Stimulated activated memory B cell treated with anti-CD40 and anti-IgM and Interleukin-4, amounts not matched to agents 10 μg/mL and 1 μg/mL and 100 μg/mL, for 72 hours (primary cell): ENCODE data around the gene ATL2.

Source experiments
- ATAC-seq: fragments of 150-1000 bp; cut with Tn5 transposase; 2 replicates; pipeline ENCODE4 v1.10.0; 2021
- H3K27ac Mint-ChIP-seq: one replicate; pipeline ENCODE4 v1.8.0; 2022; ENCODE audit warnings: mild to moderate bottlenecking, mixed read lengths
- H3K27me3 Mint-ChIP-seq: one replicate; pipeline ENCODE4 v1.8.0; 2022; ENCODE audit warnings: mixed read lengths
- H3K36me3 Mint-ChIP-seq: one replicate; pipeline ENCODE4 v1.8.0; 2022; ENCODE audit warnings: mixed read lengths
- H3K4me1 Mint-ChIP-seq: one replicate; pipeline ENCODE4 v1.8.0; 2022; ENCODE audit warnings: mixed read lengths
- H3K4me3 Mint-ChIP-seq: one replicate; pipeline ENCODE4 v1.8.0; 2022; ENCODE audit warnings: mild to moderate bottlenecking, moderate library complexity, mixed read lengths
- H3K9me3 Mint-ChIP-seq: one replicate; pipeline ENCODE4 v1.8.0; 2022; ENCODE audit warnings: mixed read lengths

Gene ATL2

GRCh38 chr2:38277245-38278116, 99.6 kb downstream of the ATL2 start:
- Mint-ChIP-seq H3K4me3 (no peak overlapping the region), H3K36me3 (no peaks in the 10 kb centered on the region), H3K4me1 (no peaks in the 10 kb centered on the region), H3K9me3 (no peaks in the 10 kb centered on the region), H3K27me3 (no peaks in the 10 kb centered on the region), H3K27ac (no peak overlapping the region)
- ATAC-seq = no peak

DNA sequence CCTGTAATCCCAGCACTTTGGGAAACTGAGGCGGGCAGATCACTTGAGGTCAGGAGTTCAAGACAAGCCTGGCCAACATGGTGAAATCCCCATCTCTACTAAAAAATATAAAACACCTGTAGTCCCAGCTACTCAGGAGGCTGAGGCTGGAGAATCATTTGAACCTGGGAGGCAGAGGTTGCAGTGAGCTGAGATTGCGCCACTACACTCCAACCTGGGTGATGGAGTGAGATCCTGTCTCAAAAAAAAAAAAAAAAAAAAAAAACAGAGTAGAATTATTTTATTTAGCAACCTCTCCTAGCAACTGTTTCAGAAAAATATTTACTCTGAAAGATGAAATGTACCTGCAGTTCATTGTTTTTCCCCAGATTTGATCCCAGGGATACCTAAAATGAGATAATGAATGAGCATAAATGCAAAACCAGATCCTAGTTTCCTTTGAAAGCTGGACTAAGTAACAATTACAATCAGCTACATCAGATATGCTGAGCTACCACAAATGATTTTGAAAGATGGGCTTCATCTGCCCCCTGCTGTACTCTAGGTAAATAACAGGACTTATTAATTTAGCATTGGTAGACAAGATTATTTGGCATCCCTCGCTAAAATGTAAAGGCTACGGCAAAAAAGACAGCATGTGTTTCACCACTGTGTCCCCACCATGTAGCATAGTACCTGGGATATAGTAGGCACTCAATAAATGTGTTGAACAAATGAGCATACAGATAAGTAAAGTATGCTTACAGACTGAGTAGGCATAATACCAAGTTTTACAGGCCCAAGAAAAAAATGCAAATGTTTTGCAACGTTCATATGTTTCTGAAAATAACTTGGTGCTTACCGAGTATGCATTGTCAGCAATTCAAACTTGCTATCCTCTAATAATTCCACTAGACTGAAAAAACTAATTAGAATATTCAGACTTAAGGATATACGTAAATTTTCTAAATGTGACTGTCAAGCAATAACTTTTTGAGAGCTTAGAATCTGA, 102.5 kb downstream of the ATL2 start:
- Mint-ChIP-seq H3K36me3 (no peaks in the 10 kb centered on the region), H3K27ac (no peak overlapping the region), H3K4me3 (no peak overlapping the region), H3K9me3 (no peaks in the 10 kb centered on the region), H3K4me1 (no peaks in the 10 kb centered on the region), H3K27me3 (no peaks in the 10 kb centered on the region)
- no peak for ATAC-seq

- ATAC-seq = no peak
- peaks cover 6% of the 10 kb centered on the region for H3K36me3 Mint-ChIP-seq
- H3K4me3 Mint-ChIP-seq = no peak overlapping the region
- H3K27me3 Mint-ChIP-seq = no peaks in the 10 kb centered on the region
- H3K27ac Mint-ChIP-seq = no peak overlapping the region
- H3K4me1 Mint-ChIP-seq = no peaks in the 10 kb centered on the region
- peaks cover 6% of the 10 kb centered on the region for H3K9me3 Mint-ChIP-seq
Measured at GRCh38 chr2:38271697-38272096, 105.4 kb downstream of the ATL2 start.

DNA sequence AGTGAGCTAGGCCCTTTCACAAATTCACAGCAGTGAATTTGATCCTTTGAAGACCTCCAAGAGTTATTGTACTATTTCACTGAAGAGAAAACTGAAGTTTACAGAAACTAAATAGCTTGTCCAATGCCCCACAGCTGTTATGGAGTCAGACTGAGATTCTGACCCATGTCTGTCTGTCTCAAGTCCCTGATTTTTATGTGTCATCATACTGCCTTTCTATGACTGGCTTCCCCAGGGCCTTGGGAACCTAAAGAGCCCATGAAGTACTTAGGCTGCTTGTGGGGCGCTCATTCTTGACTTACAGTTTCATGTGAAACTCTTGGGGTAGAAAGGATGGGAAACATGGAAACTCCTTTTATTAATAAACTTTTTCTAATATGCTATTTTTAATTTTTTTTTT, 107.7 kb downstream of the ATL2 start:
- Mint-ChIP-seq H3K9me3 (peaks cover 13% of the 10 kb centered on the region), H3K27ac (no peak overlapping the region), H3K4me1 (no peaks in the 10 kb centered on the region), H3K27me3 (no peaks in the 10 kb centered on the region), H3K4me3 (no peak overlapping the region), H3K36me3 (peaks cover 11% of the 10 kb centered on the region)
- ATAC-seq = no peak

DNA sequence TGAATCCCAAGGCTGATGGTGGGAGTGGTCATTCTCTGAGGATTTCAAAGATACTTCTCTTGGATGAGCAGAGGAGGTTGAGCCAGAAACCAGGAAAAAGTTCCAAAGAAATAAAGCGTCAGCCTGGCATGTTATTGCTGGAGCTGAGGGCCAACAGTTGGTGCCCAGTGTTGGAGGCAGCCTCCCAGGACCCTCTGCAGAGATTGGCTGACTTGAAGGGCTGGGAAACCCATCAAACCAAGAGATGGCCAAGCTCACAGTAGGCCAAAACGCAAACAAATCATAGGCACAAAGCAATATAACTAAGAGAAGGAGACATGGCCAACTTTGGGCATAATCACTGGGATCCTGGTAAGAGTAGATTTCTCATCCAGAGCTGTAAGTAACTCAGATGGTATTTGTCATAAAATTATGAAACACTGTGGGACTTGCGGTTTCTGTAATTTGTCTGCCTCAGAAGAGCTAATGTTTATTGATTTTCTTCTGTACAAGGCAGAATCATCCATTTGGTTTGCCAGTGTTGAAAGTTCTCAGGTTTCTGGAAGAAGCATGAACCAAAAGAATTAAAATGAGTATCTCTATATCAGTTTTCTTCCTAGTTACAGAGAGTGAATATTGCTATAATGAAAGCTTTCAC, 108.3 kb downstream of the ATL2 start:
- no peaks in the 10 kb centered on the region for H3K4me1 Mint-ChIP-seq
- H3K36me3 Mint-ChIP-seq = peaks cover 11% of the 10 kb centered on the region
- H3K4me3 Mint-ChIP-seq = no peak overlapping the region
- H3K27ac Mint-ChIP-seq = no peak overlapping the region
- peaks cover 13% of the 10 kb centered on the region for H3K9me3 Mint-ChIP-seq
- no peaks in the 10 kb centered on the region for H3K27me3 Mint-ChIP-seq
- ATAC-seq = no peak

GRCh38 chr2:38268001-38268400, 109.1 kb downstream of the ATL2 start:
- Mint-ChIP-seq H3K36me3 (peaks cover 11% of the 10 kb centered on the region), H3K9me3 (peaks cover 13% of the 10 kb centered on the region), H3K27me3 (peaks cover 3% of the 10 kb centered on the region), H3K4me3 (no peak overlapping the region), H3K27ac (no peak overlapping the region), H3K4me1 (no peaks in the 10 kb centered on the region)
- no peak for ATAC-seq

GRCh38 chr2:38267270-38267925, 109.7 kb downstream of the ATL2 start:
- Mint-ChIP-seq H3K27ac (no peak overlapping the region), H3K4me1 (no peaks in the 10 kb centered on the region), H3K9me3 (peaks cover 13% of the 10 kb centered on the region), H3K36me3 (peaks cover 11% of the 10 kb centered on the region), H3K27me3 (peaks cover 9% of the 10 kb centered on the region), H3K4me3 (no peak overlapping the region)
- no peak for ATAC-seq

GRCh38 chr2:38266382-38267061, 110.6 kb downstream of the ATL2 start:
- Mint-ChIP-seq H3K9me3 (peaks cover 13% of the 10 kb centered on the region), H3K27me3 (peaks cover 14% of the 10 kb centered on the region), H3K4me3 (no peak overlapping the region), H3K27ac (no peak overlapping the region), H3K36me3 (peaks cover 11% of the 10 kb centered on the region), H3K4me1 (peaks cover 6% of the 10 kb centered on the region)
- no peak for ATAC-seq

GRCh38 chr2:38265461-38265860, 111.6 kb downstream of the ATL2 start:
- Mint-ChIP-seq H3K4me1 (peaks cover 17% of the 10 kb centered on the region), H3K27ac (no peak overlapping the region), H3K36me3 (peaks cover 11% of the 10 kb centered on the region), H3K9me3 (peaks cover 13% of the 10 kb centered on the region), H3K4me3 (no peak overlapping the region), H3K27me3 (peaks cover 18% of the 10 kb centered on the region)
- ATAC-seq = no peak

GRCh38 chr2:38264396-38265221, 112.5 kb downstream of the ATL2 start:
- no peak overlapping the region for H3K4me3 Mint-ChIP-seq
- peaks cover 19% of the 10 kb centered on the region for H3K27me3 Mint-ChIP-seq
- no peak for ATAC-seq
- H3K36me3 Mint-ChIP-seq = peaks cover 11% of the 10 kb centered on the region
- H3K9me3 Mint-ChIP-seq = peaks cover 13% of the 10 kb centered on the region
- no peak overlapping the region for H3K27ac Mint-ChIP-seq
- peaks cover 20% of the 10 kb centered on the region for H3K4me1 Mint-ChIP-seq

- Mint-ChIP-seq H3K27ac (no peak overlapping the region), H3K9me3 (peaks cover 13% of the 10 kb centered on the region), H3K36me3 (peaks cover 11% of the 10 kb centered on the region), H3K4me1 (peaks cover 20% of the 10 kb centered on the region), H3K27me3 (peaks cover 33% of the 10 kb centered on the region), H3K4me3 (no peak overlapping the region)
- ATAC-seq = no peak
Measured at GRCh38 chr2:38263293-38263692, 113.8 kb downstream of the ATL2 start.

GRCh38 chr2:38262069-38262871, 114.8 kb downstream of the ATL2 start:
- peaks cover 20% of the 10 kb centered on the region for H3K4me1 Mint-ChIP-seq
- peaks cover 33% of the 10 kb centered on the region for H3K27me3 Mint-ChIP-seq
- peak; percentile 46 for ATAC-seq
- peaks cover 5% of the 10 kb centered on the region for H3K36me3 Mint-ChIP-seq
- peak overlapping the region; percentile 11 for H3K27ac Mint-ChIP-seq
- H3K4me3 Mint-ChIP-seq = no peak overlapping the region
- H3K9me3 Mint-ChIP-seq = peaks cover 10% of the 10 kb centered on the region

DNA sequence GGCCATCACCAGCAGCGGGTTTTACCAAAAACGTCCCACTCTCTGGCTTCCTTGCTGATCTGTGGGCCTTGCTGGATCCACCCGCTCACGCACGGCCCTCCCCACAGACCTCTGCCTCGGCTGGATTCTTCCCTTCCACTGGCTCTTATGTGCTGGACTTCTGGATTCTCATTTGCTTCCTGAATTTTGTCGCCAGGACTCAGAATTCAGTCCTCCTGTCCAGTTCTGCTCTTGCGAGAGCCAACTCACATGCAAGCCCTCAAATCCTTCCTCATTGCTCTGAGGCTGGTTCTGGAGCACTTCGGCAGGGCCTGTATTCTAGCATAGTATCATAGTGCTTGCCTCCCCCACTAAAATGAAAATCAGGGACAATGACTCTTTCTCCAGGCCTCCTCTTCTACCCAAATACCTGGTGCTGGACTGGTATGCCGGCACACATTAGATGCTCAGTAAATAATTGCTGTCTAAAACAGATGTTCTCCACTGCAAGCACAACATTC, 115.5 kb downstream of the ATL2 start:
- Mint-ChIP-seq H3K9me3 (peaks cover 7% of the 10 kb centered on the region), H3K4me3 (no peak overlapping the region), H3K36me3 (peaks cover 4% of the 10 kb centered on the region), H3K27ac (peak overlapping the region; percentile 11), H3K4me1 (peaks cover 20% of the 10 kb centered on the region), H3K27me3 (peaks cover 33% of the 10 kb centered on the region)
- ATAC-seq = no peak
